ENCODE data around the gene MASP1. TPM values are rescaled to one million over a fixed set of nuclear protein-coding genes. Genes with fewer than 3 reads are reported as not detected.

Gene MASP1
- total RNA-seq, 1 donor from 2014 or later: 2.6 TPM

- no peak for TF ChIP-seq CTCF (IDR thresholded peaks at IDR 0.05)
- intact Hi-C loops (cut with DNase I): no loop called here
- DNase-seq (ENCODE audit: low spot score in 2 of 2): no peak
- Histone ChIP-seq H3K27me3 (no peaks in the 10 kb centered on the region), H3K9me3 (peaks cover 0 to 5% of the 10 kb centered on the region in 2 donors), H3K36me3 (no peaks in the 10 kb centered on the region), H3K27ac (no peak overlapping the region), H3K4me3 (no peak overlapping the region), H3K4me1 (no peaks in the 10 kb centered on the region)
Observed at GRCh38 chr3:187271582-187271981, 20.0 kb downstream of the MASP1 start.

- H3K4me1 ChIP-seq: peaks cover 0 to 7% of the 10 kb centered on the region in 2 donors
- intact Hi-C loops (cut with DNase I): no loop called here
- H3K27me3 ChIP-seq: no peaks in the 10 kb centered on the region
- no peak overlapping the region for H3K4me3 ChIP-seq
- peaks cover 0 to 5% of the 10 kb centered on the region in 2 donors for H3K9me3 ChIP-seq
- H3K27ac ChIP-seq: no peak overlapping the region
- H3K36me3 ChIP-seq: no peaks in the 10 kb centered on the region
- DNase-seq (ENCODE audit: low spot score in 2 of 2): no peak
- TF ChIP-seq CTCF (IDR thresholded peaks at IDR 0.05): no peak
Observed at GRCh38 chr3:187269486-187269885, 22.1 kb downstream of the MASP1 start.

- H3K36me3 ChIP-seq: no peaks in the 10 kb centered on the region
- H3K27ac ChIP-seq: no peak overlapping the region
- intact Hi-C loops (cut with DNase I): no loop called here
- H3K4me1 ChIP-seq: peaks cover 0 to 7% of the 10 kb centered on the region in 2 donors
- no peak overlapping the region for H3K4me3 ChIP-seq
- H3K27me3 ChIP-seq: no peaks in the 10 kb centered on the region
- TF ChIP-seq CTCF (IDR thresholded peaks at IDR 0.05): no peak
- H3K9me3 ChIP-seq: peaks cover 0 to 5% of the 10 kb centered on the region in 2 donors
- DNase-seq (ENCODE audit: low spot score in 2 of 2): no peak
Observed at GRCh38 chr3:187267306-187267705, 24.2 kb downstream of the MASP1 start.

GRCh38 chr3:187266691-187267090 lies 24.8 kb downstream of the MASP1 start:
- DNase-seq (ENCODE audit: low spot score in 2 of 2): no peak
- Histone ChIP-seq H3K27ac (no peak overlapping the region), H3K9me3 (peaks cover 0 to 5% of the 10 kb centered on the region in 2 donors), H3K4me3 (no peak overlapping the region), H3K4me1 (peaks cover 0 to 7% of the 10 kb centered on the region in 2 donors), H3K36me3 (no peaks in the 10 kb centered on the region), H3K27me3 (no peaks in the 10 kb centered on the region)
- intact Hi-C loops (cut with DNase I): no loop called here
- no peak for TF ChIP-seq CTCF (IDR thresholded peaks at IDR 0.05)

GRCh38 chr3:187265461-187265955 lies 26.0 kb downstream of the MASP1 start:
- intact Hi-C loops (cut with DNase I): no loop called here
- H3K4me3 ChIP-seq: no peak overlapping the region
- no peak for DNase-seq (ENCODE audit: low spot score in 2 of 2)
- H3K36me3 ChIP-seq: no peaks in the 10 kb centered on the region
- no peak overlapping the region for H3K27ac ChIP-seq
- H3K27me3 ChIP-seq: no peaks in the 10 kb centered on the region
- H3K4me1 ChIP-seq: peaks cover 0 to 7% of the 10 kb centered on the region in 2 donors
- peaks cover 0 to 5% of the 10 kb centered on the region in 2 donors for H3K9me3 ChIP-seq
- no peak for TF ChIP-seq CTCF (IDR thresholded peaks at IDR 0.05)

GRCh38 chr3:187264911-187265310 lies 26.6 kb downstream of the MASP1 start:
- no peak for TF ChIP-seq CTCF (IDR thresholded peaks at IDR 0.05)
- peaks cover 0 to 5% of the 10 kb centered on the region in 2 donors for H3K9me3 ChIP-seq
- intact Hi-C loops (cut with DNase I): no loop called here
- H3K36me3 ChIP-seq: no peaks in the 10 kb centered on the region
- no peak overlapping the region for H3K27ac ChIP-seq
- no peaks in the 10 kb centered on the region for H3K27me3 ChIP-seq
- DNase-seq (ENCODE audit: low spot score in 2 of 2): no peak
- H3K4me3 ChIP-seq: no peak overlapping the region
- peaks cover 0 to 7% of the 10 kb centered on the region in 2 donors for H3K4me1 ChIP-seq
